RCC 7860 (cell line): ENCODE measurements around the gene PHYH.
"Not testable (repeated sequence)": the region's sequence is repeated elsewhere in the genome, so short reads cannot be mapped to it uniquely, and the experiment has no call there.

Source experiments
- DNase-seq: peaks from one replicate; pipeline ENCODE4 v3.0.0-alpha.2; 2015; ENCODE audit warnings: low spot score
- FAIRE-seq: peaks from 2 replicates; lab custom pipeline; 2012; peaks lifted over from hg19 to GRCh38; lab: Jason Lieb, UNC

Gene PHYH

GRCh38 chr10:13299437-13300287, at the start of gene PHYH:
PHYH (minus strand) TSS chr10:13300064; CDS start chr10:13300042, 22 bp downstream.
- no peak for FAIRE-seq

GRCh38 chr10:13348216-13349017, 48.6 kb upstream of the PHYH start, which contains the start of gene SEPHS1:
SEPHS1 (minus strand) TSS chr10:13348293; CDS start chr10:13344950, 3,343 bp downstream.
- no peak for FAIRE-seq
- DNase-seq: peak; percentile 62

More at GRCh38 chr10:13299437-13300287, at the start of gene PHYH:
- peak; percentile 64 for DNase-seq

GRCh38 chr10:13347500-13348156, 47.8 kb upstream of the PHYH start:
- DNase-seq (peak; percentile 41), FAIRE-seq (no peak)

- FAIRE-seq: no peak
- no peak for DNase-seq
These were observed 47.2 kb upstream of the PHYH start for GRCh38 chr10:13347043-13347499.

- FAIRE-seq (no peak), DNase-seq (no peak)
These were observed 46.6 kb upstream of the PHYH start for GRCh38 chr10:13346283-13347042.

GRCh38 chr10:13340626-13341376, 40.9 kb upstream of the PHYH start:
- no peak for DNase-seq
- no peak for FAIRE-seq

- no peak for DNase-seq
- no peak for FAIRE-seq
These were observed 40.2 kb upstream of the PHYH start for GRCh38 chr10:13340068-13340467.

GRCh38 chr10:13338390-13339110, 38.7 kb upstream of the PHYH start:
- DNase-seq: no peak
- FAIRE-seq: no peak

GRCh38 chr10:13337827-13338196, 37.9 kb upstream of the PHYH start:
- DNase-seq (no peak), FAIRE-seq (no peak)

- DNase-seq (no peak), FAIRE-seq (no peak)
These were observed 37.4 kb upstream of the PHYH start for GRCh38 chr10:13337128-13337826.

- no peak for DNase-seq
- FAIRE-seq: no peak
These were observed 36.0 kb upstream of the PHYH start for GRCh38 chr10:13335881-13336280.

- no peak for FAIRE-seq
These were observed 34.7 kb upstream of the PHYH start for GRCh38 chr10:13334556-13334955.

GRCh38 chr10:13331646-13332045, 31.8 kb upstream of the PHYH start:
- no peak for FAIRE-seq
- DNase-seq: no peak

More at GRCh38 chr10:13334556-13334955, 34.7 kb upstream of the PHYH start:
- DNase-seq: no peak

GRCh38 chr10:13330980-13331379, 31.1 kb upstream of the PHYH start:
- FAIRE-seq, DNase-seq: not testable (repeated sequence)

GRCh38 chr10:13329565-13329964, 29.7 kb upstream of the PHYH start:
- no peak for DNase-seq
- no peak for FAIRE-seq

GRCh38 chr10:13328613-13329012, 28.7 kb upstream of the PHYH start:
- DNase-seq (no peak), FAIRE-seq (no peak)

- FAIRE-seq: no peak
- DNase-seq: no peak
These were observed 28.3 kb upstream of the PHYH start for GRCh38 chr10:13328126-13328525.

GRCh38 chr10:13327534-13327933, 27.7 kb upstream of the PHYH start:
- no peak for DNase-seq
- no peak for FAIRE-seq
